ENCODE measurements around the gene PARD3. TPM values are rescaled to one million over a fixed set of nuclear protein-coding genes. Genes with fewer than 3 reads are reported as not detected.

Gene PARD3
- polyA plus RNA-seq, 3 donors = 0.51 TPM; not detected in 2

GRCh38 chr10:34759161-34759836 is 55.8 kb downstream of the PARD3 start:
- H3K9me3 ChIP-seq (replicated peaks in 1 of 2; ENCODE audit: control insufficient read depth in 1 of 2, insufficient read depth in 1 of 2, low read length in 2 of 2) = no peaks in the 10 kb centered on the region
- H3K4me1 Mint-ChIP-seq = no peaks in the 10 kb centered on the region
- no peak for TF ChIP-seq CTCF (IDR thresholded peaks at IDR 0.05)
- 100% methylated on average over 3 of the region's 9 CpGs for WGBS (ENCODE audit: insufficient coverage)
- peaks cover 0 to 5% (median 2%) of the 10 kb centered on the region in 7 donors for H3K9me3 Mint-ChIP-seq
- no peak overlapping the region for H3K4me3 ChIP-seq (replicated peaks in 1 of 3; ENCODE audit: low read depth in 2 of 3, low read length in 3 of 3)
- H3K27ac Mint-ChIP-seq = no peak overlapping the region
- H3K4me1 ChIP-seq (ENCODE audit: control insufficient read depth in 1 of 2, insufficient read depth in 2 of 2, low read length in 2 of 2) = no peaks in the 10 kb centered on the region
- no peaks in the 10 kb centered on the region for H3K36me3 ChIP-seq (replicated peaks in 1 of 2; ENCODE audit: control insufficient read depth in 1 of 2, insufficient read depth in 2 of 2, low read length in 2 of 2)
- H3K79me2 ChIP-seq (ENCODE audit: insufficient read depth, low read length) = no peaks in the 10 kb centered on the region
- H3K27ac ChIP-seq (ENCODE audit: low read depth in 1 of 2, low read length in 2 of 2) = no peak overlapping the region
- DNase-seq = no peak
- no peak overlapping the region for H2AFZ ChIP-seq (ENCODE audit: insufficient read depth, low read depth, low read length, poor library complexity, severe bottlenecking)
- H3K27me3 Mint-ChIP-seq (ENCODE audit: low read depth in 3 of 3) = peaks cover 6 to 9% (median 6%) of the 10 kb centered on the region in 3 donors
- H3K27me3 ChIP-seq (ENCODE audit: control insufficient read depth in 2 of 2, insufficient read depth in 2 of 2, low read length in 2 of 2) = no peaks in the 10 kb centered on the region
- no peak overlapping the region for H3K4me3 Mint-ChIP-seq
- H3K4me2 ChIP-seq (replicated peaks; ENCODE audit: extremely low read depth, low read length, poor library complexity, severe bottlenecking) = no peak overlapping the region
- H3K36me3 Mint-ChIP-seq = no peaks in the 10 kb centered on the region
- H3K9ac ChIP-seq (ENCODE audit: insufficient read depth, low read length, poor library complexity, severe bottlenecking) = no peak overlapping the region
- no peaks in the 10 kb centered on the region for H4K20me1 ChIP-seq (ENCODE audit: insufficient read depth, low read length)
- intact Hi-C loops (cut with micrococcal nuclease) = no loop called here

- Histone ChIP-seq H2AFZ (ENCODE audit: insufficient read depth, low read depth, low read length, poor library complexity, severe bottlenecking) (no peak overlapping the region), H3K4me1 (ENCODE audit: control insufficient read depth in 1 of 2, insufficient read depth in 2 of 2, low read length in 2 of 2) (no peaks in the 10 kb centered on the region), H4K20me1 (ENCODE audit: insufficient read depth, low read length) (no peaks in the 10 kb centered on the region), H3K36me3 (replicated peaks in 1 of 2; ENCODE audit: control insufficient read depth in 1 of 2, insufficient read depth in 2 of 2, low read length in 2 of 2) (no peaks in the 10 kb centered on the region), H3K27ac (ENCODE audit: low read depth in 1 of 2, low read length in 2 of 2) (no peak overlapping the region), H3K27me3 (ENCODE audit: control insufficient read depth in 2 of 2, insufficient read depth in 2 of 2, low read length in 2 of 2) (no peaks in the 10 kb centered on the region), H3K4me3 (replicated peaks in 1 of 3; ENCODE audit: low read depth in 2 of 3, low read length in 3 of 3) (no peak overlapping the region), H3K9ac (ENCODE audit: insufficient read depth, low read length, poor library complexity, severe bottlenecking) (no peak overlapping the region), H3K4me2 (replicated peaks; ENCODE audit: extremely low read depth, low read length, poor library complexity, severe bottlenecking) (no peak overlapping the region), H3K9me3 (replicated peaks in 1 of 2; ENCODE audit: control insufficient read depth in 1 of 2, insufficient read depth in 1 of 2, low read length in 2 of 2) (no peaks in the 10 kb centered on the region), H3K79me2 (ENCODE audit: insufficient read depth, low read length) (no peaks in the 10 kb centered on the region)
- Mint-ChIP-seq H3K27me3 (ENCODE audit: low read depth in 3 of 3) (peaks cover 5 to 9% (median 6%) of the 10 kb centered on the region in 3 donors), H3K4me3 (no peak overlapping the region), H3K27ac (no peak overlapping the region), H3K9me3 (peaks cover 0 to 5% (median 2%) of the 10 kb centered on the region in 7 donors), H3K36me3 (no peaks in the 10 kb centered on the region), H3K4me1 (no peaks in the 10 kb centered on the region)
- DNase-seq = peak in 2 of 3 donors; percentile 14 to 37
- no CpG with 5 or more reads among the region's 3 CpGs for WGBS (ENCODE audit: insufficient coverage)
- intact Hi-C loops (cut with micrococcal nuclease) = no loop called here
- no peak for TF ChIP-seq CTCF (IDR thresholded peaks at IDR 0.05)
Observed at GRCh38 chr10:34758447-34758996, 56.6 kb downstream of the PARD3 start.

All from CD14-positive monocyte (primary cell).